Psoas muscle (tissue), 8 donors: ENCODE measurements around the gene NPPB. TPM values are rescaled to one million over a fixed set of nuclear protein-coding genes. Genes with fewer than 3 reads are reported as not detected.

ENCODE experiments used
- ATAC-seq, 4 donors: fragments of 200-7000 bp; cut with Tn5 transposase; one replicate each; pipeline ENCODE4 v1.9.1; 2020; ENCODE audit warnings: moderate library complexity in 3 of 4, mild to moderate bottlenecking in 2 of 4
- DNase-seq, 2 donors: peaks; one replicate each; pipeline ENCODE4 v3.0.0-alpha.2; 2020
- H3K27ac ChIP-seq: fragments of 200-600 bp; one replicate; pipeline ENCODE4 v1.8.0; 2022
- H3K27me3 ChIP-seq, 3 donors: fragments of 200-600 bp in 1 of 3; one replicate each; pipeline versions ENCODE4 v1.6.1 to v1.8.0; 2013 to 2022; ENCODE audit warnings: low read length in 2 of 3, mild to moderate bottlenecking in 2 of 3, moderate library complexity in 1 of 3; ENCODE audit not compliant: insufficient read depth in 3 of 3
- H3K36me3 ChIP-seq, 2 donors: fragments of 200-600 bp in 1 of 2; one replicate each; pipeline versions ENCODE4 v1.6.1 to v1.8.0; 2013 to 2022; ENCODE audit warnings: low read depth in 1 of 2, mild to moderate bottlenecking in 1 of 2, moderate library complexity in 1 of 2; ENCODE audit not compliant: insufficient read depth in 1 of 2
- H3K4me1 ChIP-seq: fragments of 200-600 bp; one replicate; pipeline ENCODE4 v1.8.0; 2022
- H3K4me3 ChIP-seq: fragments of 200-600 bp; one replicate; pipeline ENCODE4 v1.8.0; 2022; ENCODE audit warnings: mild to moderate bottlenecking
- H3K9me3 ChIP-seq: fragments of 200-600 bp; one replicate; pipeline ENCODE4 v1.8.0; 2022
- CTCF ChIP-seq: fragments of 200-600 bp; IDR thresholded peaks from one replicate; pipeline ENCODE4 v1.8.0; 2022; ENCODE audit warnings: antibody characterized with exemption
- WGBS, 3 donors: extraction: QIAGEN DNeasy Blood & Tissue Kit; methylation state at CpG; one replicate each; pipeline versions ENCODE4 v1.1.6 to v1.1.7; 2013; 5-methylcytosine and 5-hydroxymethylcytosine counted together
- intact Hi-C, 2 donors: fragments of 100-400 bp; cut with DNase I; formaldehyde crosslinking; loops; one replicate each; pipeline versions ENCODE4 v1.11.0 to v1.14.2; 2022
- long read RNA-seq, 2 donors: library from polyadenylated mRNA; unstranded; transcript quantifications; one replicate each; pipeline ENCODE4 v2.0.0, GENCODE V29; 2021
- polyA plus RNA-seq, 3 donors: library from polyadenylated mRNA; stranded (reverse); fragments of 200-250 nt; gene quantifications; one replicate each; pipeline ENCODE4 v1.2.3, GENCODE V29; 2013
- total RNA-seq, 4 donors: library from RNA; stranded (reverse); fragmentation: NEBNext Ultra II Directional in 2 of 4; extraction: Animal tissue kit (Norgen Biotek cat#: 25700) in 2 of 4; gene quantifications; one replicate each; pipeline versions ENCODE4 v1.2.1 to v1.2.4, GENCODE V29; 2021 to 2023
- donor health status: healthy with polysubstance abuse.
- donor health status: DM: no; HTN: no; CAD: no; lungs with moderate emphysema.
- donor health status: Bipolar disorder and iron deficiency.
- donor health status: healthy.
- donor health status: DM: yes; HTN: yes; CAD: no.
- donor health status: DM: no; HTN: no; CAD: no.
- donor health status: DM: no; HTN: no; CAD: no.
- donor health status: DM: yes; HTN: yes; CAD: no.

NPPB gene
- total RNA-seq (under 1 TPM in 1 of 4 donors, not detected in 3; 0.39 TPM), polyA plus RNA-seq (1 to 10 TPM in 1 of 3 donors, under 1 TPM in 1, not detected in 1; 0.37 to 1.6 TPM)
- long read RNA-seq, donor 1, result 0 reads
- long read RNA-seq, donor 2, partial matches to known transcripts, result 0 of 1 reads
- long read RNA-seq, donor 2, other reads (novel, unspliced or antisense), result 1 of 1 reads

- WGBS, 3 donors, result 18 to 29% (median 23%) methylated on average over 16 of the region's 16 CpGs
- H3K27ac ChIP-seq, result no peak within 1 kb of the TSS
- H3K4me1 ChIP-seq, result no peaks in the 10 kb centered on the region
- H3K9me3 ChIP-seq, result no peaks in the 10 kb centered on the region
- no peaks in the 10 kb centered on the region for H3K36me3 ChIP-seq
- intact Hi-C loops, result no loop called here
- no peak within 1 kb of the TSS for H3K4me3 ChIP-seq
- no peak for TF ChIP-seq CTCF
- H3K27me3 ChIP-seq, result peaks cover 0 to 43% (median 9%) of the 10 kb centered on the region in 3 donors
- ATAC-seq (no peak), DNase-seq (no peak)
These were observed at the start of gene NPPB for GRCh38 chr1:11858613-11858967. NPPB (minus strand) TSS chr1:11858945; CDS start chr1:11858833, 112 bp downstream.

- peak; percentile 71 to 83 (median 80) for ATAC-seq
- intact Hi-C loops, result no loop called here
These were observed 49.4 kb upstream of the NPPB start for GRCh38 chr1:11908095-11908675.

GRCh38 chr1:11907275-11908094 is 48.7 kb upstream of the NPPB start:
- H3K27me3 ChIP-seq, result no peaks in the 10 kb centered on the region
- peak; percentile 82 to 90 (median 85) for ATAC-seq
- H3K4me3 ChIP-seq, result peak overlapping the region; percentile 80
- DNase-seq, result peak; percentile 89 to 96
- H3K4me1 ChIP-seq, result no peaks in the 10 kb centered on the region
- intact Hi-C loops, result loop anchor here (2.0 kb wide), 2 partner anchors 21 to 59 kb away; no protein-coding TSS in a partner anchor
- no peaks in the 10 kb centered on the region for H3K9me3 ChIP-seq
- H3K27ac ChIP-seq, result peak overlapping the region; percentile 95
- 10 to 15% (median 11%) methylated on average over 19 of the region's 19 CpGs for WGBS, 3 donors
- no peaks in the 10 kb centered on the region for H3K36me3 ChIP-seq
- peak; percentile 80 for TF ChIP-seq CTCF

More at GRCh38 chr1:11908095-11908675, 49.4 kb upstream of the NPPB start:
- Histone ChIP-seq H3K36me3 (no peaks in the 10 kb centered on the region), H3K27ac (peak overlapping the region; percentile 95), H3K4me3 (peak overlapping the region; percentile 80), H3K9me3 (no peaks in the 10 kb centered on the region), H3K27me3 (no peaks in the 10 kb centered on the region), H3K4me1 (no peaks in the 10 kb centered on the region)
- DNase-seq, result no peak
- WGBS, 3 donors, result 0 to 1% (median 0%) methylated on average over 24 of the region's 24 CpGs
- no peak for TF ChIP-seq CTCF

DNA sequence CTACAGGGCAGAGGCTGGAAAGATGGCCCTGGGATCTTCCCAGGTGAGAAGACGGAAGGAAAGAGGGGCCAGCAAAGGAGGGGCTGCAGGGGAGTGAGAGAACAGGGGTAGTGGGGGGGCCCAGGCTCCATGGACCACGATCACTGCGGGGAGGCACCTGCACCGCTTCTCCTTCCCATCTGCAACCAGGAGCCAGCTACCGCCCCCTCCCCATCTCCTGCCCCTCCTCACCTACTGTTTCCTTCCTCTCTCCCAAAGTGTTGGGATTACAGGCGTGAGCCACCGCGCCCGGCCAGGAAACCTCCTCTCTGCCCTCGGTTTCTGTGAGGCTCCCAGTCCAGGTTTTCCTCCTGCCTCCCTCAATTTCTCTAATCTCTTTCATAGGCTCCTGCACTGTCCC is 48.1 kb upstream of the NPPB start:
- Histone ChIP-seq H3K27me3 (no peaks in the 10 kb centered on the region), H3K4me3 (no peak overlapping the region), H3K27ac (no peak overlapping the region), H3K36me3 (no peaks in the 10 kb centered on the region), H3K4me1 (no peaks in the 10 kb centered on the region), H3K9me3 (no peaks in the 10 kb centered on the region)
- no peak for TF ChIP-seq CTCF
- intact Hi-C loops, result loop anchor here (2.0 kb wide), 2 partner anchors 20 to 60 kb away; no protein-coding TSS in a partner anchor
- WGBS, 3 donors, result 74 to 83% (median 82%) methylated on average over 8 to 10 of the region's 10 CpGs
- DNase-seq, result no peak
- ATAC-seq, result no peak
